ENCODE measurements around the gene FARP1. TPM values are rescaled to one million over a fixed set of nuclear protein-coding genes. Genes with fewer than 3 reads are reported as not detected.

Gene FARP1
- total and polyA plus RNA-seq, 10 of the 15 experiments (the other 5 are each of a cell fraction or from before 2014, with no cell fraction given) = 0.17 to 6.9 (median 0.68) TPM

DNA sequence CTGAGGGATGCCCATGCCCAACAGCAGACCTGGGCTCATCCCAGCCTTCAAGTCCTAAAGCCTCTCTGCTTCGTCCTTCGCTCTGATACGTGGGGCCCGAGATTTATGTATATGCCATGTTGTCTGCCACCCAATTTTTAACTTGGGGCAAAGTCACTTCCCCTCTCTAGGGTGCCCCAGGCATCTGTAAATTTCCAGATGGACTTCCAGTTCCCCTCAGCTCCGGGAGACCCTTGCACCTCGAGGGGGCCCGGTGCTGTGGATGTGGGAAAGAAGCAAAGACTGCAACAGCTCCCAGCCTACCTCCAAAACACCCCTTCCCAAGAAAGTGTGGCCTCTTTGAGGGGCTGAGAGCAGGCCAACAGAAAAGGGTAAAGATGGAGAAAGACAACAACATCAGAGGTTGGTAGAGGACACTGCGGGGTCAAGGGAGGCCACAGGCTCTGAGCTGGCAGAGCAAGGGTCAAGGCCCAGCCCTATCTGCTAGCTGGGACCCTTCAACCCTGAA is 336.7 kb downstream of the FARP1 start:
- no peak overlapping the region for H2AFZ ChIP-seq (ENCODE audit: control insufficient read depth, low read depth, low read length)
- DNase-seq (ENCODE audit: low read depth, low spot score) (no peak), FAIRE-seq (no peak), ATAC-seq (no peak)
- H3K9me3 ChIP-seq (replicated peaks; ENCODE audit: control insufficient read depth, insufficient read depth, low read length) = no peaks in the 10 kb centered on the region
- TF ChIP-seq ZNF622 (IDR thresholded peaks at IDR 0.05) (no peak), NRF1 (conservative IDR thresholded peaks at IDR 0.05; ENCODE audit: low read depth, low read length) (no peak), NR2C1 (IDR thresholded peaks at IDR 0.05) (no peak), NFXL1 (IDR thresholded peaks at IDR 0.05; ENCODE audit: borderline replicate concordance) (no peak), SMAD1 (IDR thresholded peaks at IDR 0.05; ENCODE audit: low read depth, partially characterized antibody) (no peak), NR2F1 (conservative IDR thresholded peaks at IDR 0.05) (no peak)
- TF ChIP-seq, protein P1, sequence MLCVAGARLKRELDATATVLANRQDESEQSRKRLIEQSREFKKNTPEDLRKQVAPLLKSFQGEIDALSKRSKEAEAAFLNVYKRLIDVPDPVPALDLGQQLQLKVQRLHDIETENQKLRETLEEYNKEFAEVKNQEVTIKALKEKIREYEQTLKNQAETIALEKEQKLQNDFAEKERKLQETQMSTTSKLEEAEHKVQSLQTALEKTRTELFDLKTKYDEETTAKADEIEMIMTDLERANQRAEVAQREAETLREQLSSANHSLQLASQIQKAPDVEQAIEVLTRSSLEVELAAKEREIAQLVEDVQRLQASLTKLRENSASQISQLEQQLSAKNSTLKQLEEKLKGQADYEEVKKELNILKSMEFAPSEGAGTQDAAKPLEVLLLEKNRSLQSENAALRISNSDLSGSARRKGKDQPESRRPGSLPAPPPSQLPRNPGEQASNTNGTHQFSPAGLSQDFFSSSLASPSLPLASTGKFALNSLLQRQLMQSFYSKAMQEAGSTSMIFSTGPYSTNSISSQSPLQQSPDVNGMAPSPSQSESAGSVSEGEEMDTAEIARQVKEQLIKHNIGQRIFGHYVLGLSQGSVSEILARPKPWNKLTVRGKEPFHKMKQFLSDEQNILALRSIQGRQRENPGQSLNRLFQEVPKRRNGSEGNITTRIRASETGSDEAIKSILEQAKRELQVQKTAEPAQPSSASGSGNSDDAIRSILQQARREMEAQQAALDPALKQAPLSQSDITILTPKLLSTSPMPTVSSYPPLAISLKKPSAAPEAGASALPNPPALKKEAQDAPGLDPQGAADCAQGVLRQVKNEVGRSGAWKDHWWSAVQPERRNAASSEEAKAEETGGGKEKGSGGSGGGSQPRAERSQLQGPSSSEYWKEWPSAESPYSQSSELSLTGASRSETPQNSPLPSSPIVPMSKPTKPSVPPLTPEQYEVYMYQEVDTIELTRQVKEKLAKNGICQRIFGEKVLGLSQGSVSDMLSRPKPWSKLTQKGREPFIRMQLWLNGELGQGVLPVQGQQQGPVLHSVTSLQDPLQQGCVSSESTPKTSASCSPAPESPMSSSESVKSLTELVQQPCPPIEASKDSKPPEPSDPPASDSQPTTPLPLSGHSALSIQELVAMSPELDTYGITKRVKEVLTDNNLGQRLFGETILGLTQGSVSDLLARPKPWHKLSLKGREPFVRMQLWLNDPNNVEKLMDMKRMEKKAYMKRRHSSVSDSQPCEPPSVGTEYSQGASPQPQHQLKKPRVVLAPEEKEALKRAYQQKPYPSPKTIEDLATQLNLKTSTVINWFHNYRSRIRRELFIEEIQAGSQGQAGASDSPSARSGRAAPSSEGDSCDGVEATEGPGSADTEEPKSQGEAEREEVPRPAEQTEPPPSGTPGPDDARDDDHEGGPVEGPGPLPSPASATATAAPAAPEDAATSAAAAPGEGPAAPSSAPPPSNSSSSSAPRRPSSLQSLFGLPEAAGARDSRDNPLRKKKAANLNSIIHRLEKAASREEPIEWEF (IDR thresholded peaks at IDR 0.05; ENCODE audit: insufficient replicate concordance, low read depth, low read length) = no peak
- peaks cover 68% of the 10 kb centered on the region for H3K4me1 ChIP-seq (ENCODE audit: control insufficient read depth, insufficient read depth, low read length)
- ChIA-PET CTCF (interaction anchor here (1.0 to 2.2 kb wide), 5 partner anchors 13 to 194 kb away, joined by 4 to 7 read pairs (median 4); no protein-coding TSS in a partner anchor), RAD21 (ENCODE audit: unreplicated experiment) (interaction anchor here (1.8 to 6.0 kb wide), 3 partner anchors 22 to 173 kb away, joined by 6 to 40 read pairs (median 37); no protein-coding TSS in a partner anchor), POLR2A (interaction anchor here (0.6 to 2.0 kb wide), 2 partner anchors 9 to 90 kb away, joined by 4 to 5 read pairs; no protein-coding TSS in a partner anchor), SMC1A (ENCODE audit: uncharacterized antibody, unreplicated experiment) (interaction anchor here (0.9 to 7.2 kb wide), 4 partner anchors 22 to 509 kb away, joined by 3 to 39 read pairs (median 22); no protein-coding TSS in a partner anchor)
- H4K20me1 ChIP-seq (ENCODE audit: control insufficient read depth, insufficient read depth) = no peaks in the 10 kb centered on the region; the same call in 1 of the 2 replicates
- H3K4me2 ChIP-seq (ENCODE audit: control insufficient read depth, insufficient read depth) = no peak overlapping the region
- H3K79me2 ChIP-seq (ENCODE audit: control insufficient read depth, insufficient read depth, low read length) = peaks cover 59% of the 10 kb centered on the region
- in situ Hi-C loops (cut with MboI) (no loop called here), intact Hi-C loops (cut with micrococcal nuclease; ENCODE audit: unreplicated experiment) (no loop called here)
- no peak overlapping the region for H3K27ac ChIP-seq (ENCODE audit: control insufficient read depth, insufficient read depth)
- no TSS peak for BruUV-seq (replicated peaks)
- WGBS (ENCODE audit: insufficient coverage, insufficient replicate concordance, low lambda C conversion rate, missing lambda C conversion rate) = 93% methylated on average over 8 of the region's 8 CpGs
- H3K36me3 ChIP-seq (ENCODE audit: control insufficient read depth in 2 of 2, insufficient read depth in 2 of 2, low read length in 1 of 2) = peaks cover 4 to 6% of the 10 kb centered on the region in 2 experiments
- H3K4me3 ChIP-seq = no peak overlapping the region
- no peak overlapping the region for H3K9ac ChIP-seq (ENCODE audit: control insufficient read depth, insufficient read depth, low read length)
- no peaks in the 10 kb centered on the region for H3K27me3 ChIP-seq (replicated peaks in 1 of 2; ENCODE audit: control insufficient read depth in 2 of 2, insufficient read depth in 2 of 2, low read length in 1 of 2)
